ENCODE results near the gene STK38.
A peak's percentile ranks its signal among the peaks of the same experiment; 100 is the strongest.

The STK38 gene

GRCh38 chr6:36478051-36478526 is 69.2 kb downstream of the STK38 start:
- Mint-ChIP-seq H3K27ac (peak overlapping the region in 1 of 3 experiments; percentile 9), H3K4me1 (peaks cover 26% of the 10 kb centered on the region), H3K4me3 (no peak overlapping the region), H3K27me3 (ENCODE audit: low read depth) (no peaks in the 10 kb centered on the region), H3K36me3 (ENCODE audit: low read depth) (peaks cover 58% of the 10 kb centered on the region), H3K9me3 (no peaks in the 10 kb centered on the region)
- TF ChIP-seq CTCF (IDR thresholded peaks at IDR 0.05; ENCODE audit: unreplicated experiment in 3 of 3): no peak

GRCh38 chr6:36469946-36470345 is 77.3 kb downstream of the STK38 start:
- Mint-ChIP-seq H3K27me3 (ENCODE audit: low read depth) (no peaks in the 10 kb centered on the region), H3K36me3 (ENCODE audit: low read depth) (peaks cover 27% of the 10 kb centered on the region), H3K9me3 (no peaks in the 10 kb centered on the region)

GRCh38 chr6:36469148-36469661 is 78.1 kb downstream of the STK38 start:
- H3K9me3 Mint-ChIP-seq: no peaks in the 10 kb centered on the region
- no peaks in the 10 kb centered on the region for H3K4me1 Mint-ChIP-seq
- H3K27me3 Mint-ChIP-seq (ENCODE audit: low read depth): no peaks in the 10 kb centered on the region
- no peak overlapping the region for H3K4me3 Mint-ChIP-seq
- no peak overlapping the region for H3K27ac Mint-ChIP-seq
- no peak for TF ChIP-seq CTCF (IDR thresholded peaks at IDR 0.05; ENCODE audit: unreplicated experiment in 3 of 3)
- peaks cover 26% of the 10 kb centered on the region for H3K36me3 Mint-ChIP-seq (ENCODE audit: low read depth)

More at GRCh38 chr6:36469946-36470345, 77.3 kb downstream of the STK38 start:
- Mint-ChIP-seq H3K4me1 (no peaks in the 10 kb centered on the region), H3K27ac (no peak overlapping the region), H3K4me3 (no peak overlapping the region)
- TF ChIP-seq CTCF (IDR thresholded peaks at IDR 0.05; ENCODE audit: unreplicated experiment in 3 of 3): no peak

- no peaks in the 10 kb centered on the region for H3K27me3 Mint-ChIP-seq (ENCODE audit: low read depth)
- H3K9me3 Mint-ChIP-seq: no peaks in the 10 kb centered on the region
- H3K36me3 Mint-ChIP-seq (ENCODE audit: low read depth): peaks cover 28% of the 10 kb centered on the region
- H3K4me1 Mint-ChIP-seq: no peaks in the 10 kb centered on the region
- no peak overlapping the region for H3K27ac Mint-ChIP-seq
- TF ChIP-seq CTCF (IDR thresholded peaks at IDR 0.05; ENCODE audit: unreplicated experiment in 3 of 3): no peak
- no peak overlapping the region for H3K4me3 Mint-ChIP-seq
Measured at GRCh38 chr6:36467625-36468024, 79.7 kb downstream of the STK38 start.

GRCh38 chr6:36464233-36464632 is 83.0 kb downstream of the STK38 start:
- no peak overlapping the region for H3K4me3 Mint-ChIP-seq

More at GRCh38 chr6:36464233-36464632, 83.0 kb downstream of the STK38 start:
- no peak for TF ChIP-seq CTCF (IDR thresholded peaks at IDR 0.05; ENCODE audit: unreplicated experiment in 3 of 3)
- Mint-ChIP-seq H3K9me3 (no peaks in the 10 kb centered on the region), H3K27me3 (ENCODE audit: low read depth) (no peaks in the 10 kb centered on the region), H3K4me1 (peaks cover 5% of the 10 kb centered on the region), H3K27ac (no peak overlapping the region), H3K36me3 (ENCODE audit: low read depth) (peaks cover 19% of the 10 kb centered on the region)

Measured in nephron (organoid).